Kidney (tissue), 14 donors: Measurements from ENCODE around the gene DAO. TPM values are rescaled to one million over a fixed set of nuclear protein-coding genes. Genes with fewer than 3 reads are reported as not detected.
A peak's percentile ranks its signal among the peaks of the same experiment; 100 is the strongest.

Experiments
- DNase-seq, 5 donors: peaks; one replicate each; pipeline ENCODE4 v3.0.0-alpha.2; 2013 to 2020
- FAIRE-seq: peaks from 2 replicates; lab custom pipeline; 2012; peaks lifted over from hg19 to GRCh38; lab: Jason Lieb, UNC
- H3K27ac ChIP-seq, 2 donors: one replicate each; pipeline ENCODE4 v1.7.0; 2013; ENCODE audit warnings: low read depth in 2 of 2, low read length in 2 of 2, inconsistent platforms in 1 of 2
- H3K27me3 ChIP-seq: one replicate; pipeline ENCODE4 v1.7.1; 2013; ENCODE audit warnings: low read length, inconsistent platforms; ENCODE audit not compliant: control insufficient read depth, insufficient read depth
- H3K36me3 ChIP-seq, 3 donors: one replicate each; pipeline versions ENCODE4 v1.7.0 to v1.7.1; 2013; ENCODE audit warnings: low read length in 3 of 3, control low read depth in 1 of 3, inconsistent platforms in 1 of 3; ENCODE audit not compliant: insufficient read depth in 3 of 3, control insufficient read depth in 2 of 3
- H3K4me1 ChIP-seq, 3 donors: one replicate each; pipeline versions ENCODE4 v1.7.0 to v1.7.1; 2013; ENCODE audit warnings: low read length in 3 of 3, inconsistent platforms in 1 of 3, low read depth in 1 of 3; ENCODE audit not compliant: control insufficient read depth in 2 of 3, insufficient read depth in 2 of 3
- H3K4me3 ChIP-seq, 3 donors: one replicate each; pipeline versions ENCODE4 v1.7.0 to v1.8.1; 2013; ENCODE audit warnings: low read length in 3 of 3, control low read depth in 1 of 3, inconsistent platforms in 1 of 3
- H3K9ac ChIP-seq, 3 donors: one replicate each; pipeline versions ENCODE4 v1.7.0 to v1.7.1; 2013; ENCODE audit warnings: low read length in 3 of 3, control low read depth in 1 of 3, inconsistent platforms in 1 of 3
- H3K9me3 ChIP-seq, 3 donors: one replicate each; pipeline versions ENCODE4 v1.7.0 to v1.7.1; 2013; ENCODE audit warnings: low read length in 3 of 3, control low read depth in 1 of 3, inconsistent platforms in 1 of 3; ENCODE audit not compliant: control insufficient read depth in 2 of 3, insufficient read depth in 1 of 3
- CTCF ChIP-seq: IDR thresholded peaks from 3 replicates; pipeline ENCODE4 v1.5.1; 2012; ENCODE audit warnings: mild to moderate bottlenecking, moderate library complexity, borderline replicate concordance; ENCODE audit not compliant: insufficient read depth; ENCODE audit errors: extremely low read depth
- intact Hi-C: fragments of 100-400 bp; cut with DNase I; formaldehyde crosslinking; loops from one replicate; pipeline ENCODE4 v1.11.1; 2022
- polyA plus RNA-seq: library from polyadenylated mRNA; stranded (reverse); fragments of 350-450 nt; fragmentation: Illumina TruSeq; extraction: RNeasy Lipid Tissue Mini Kit (QIAGEN cat#74804); gene quantifications from one replicate; pipeline ENCODE4 v1.2.3, GENCODE V29; 2014; ENCODE audit warnings: low read depth, low replicate concordance; ENCODE audit not compliant: insufficient read depth
- total RNA-seq: library from RNA; stranded (reverse); fragmentation: NEBNext Ultra II Directional; extraction: Animal tissue kit (Norgen Biotek cat#: 25700); gene quantifications from one replicate; pipeline ENCODE4 v1.2.1, GENCODE V29; 2021
- donor health status: control.
- donor health status: control.
- donor health status: control.
- donor health status: control.
- donor health status: control.
- donor health status: DM: yes; HTN: yes; CAD: no.
- donor health status: Normal renal cell carcinoma (clear cell type).

Gene DAO
- total and polyA plus RNA-seq, 2 donors from 2014 or later, result 0.41 to 50.4 TPM

DNA sequence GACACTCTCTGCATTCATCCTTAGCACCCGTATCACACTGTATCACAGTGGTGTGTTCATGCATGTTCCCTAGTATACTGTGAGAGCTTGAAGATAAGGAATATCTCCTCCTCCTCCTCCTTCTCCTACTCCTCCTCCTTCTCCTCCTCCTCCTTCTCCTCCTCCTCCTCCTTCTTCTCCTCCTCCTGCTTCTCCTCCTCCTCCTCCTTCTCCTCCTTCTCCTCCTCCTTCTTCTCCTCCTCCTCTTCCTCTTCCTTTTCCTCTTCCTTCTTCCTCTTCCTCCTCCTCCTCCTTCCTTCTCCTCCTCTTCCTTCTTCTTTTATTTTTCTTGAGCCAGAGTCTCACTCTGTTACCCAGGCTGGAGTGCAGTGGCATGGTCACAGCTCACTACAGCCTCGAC is 27.1 kb downstream of the DAO start:
- intact Hi-C loops, result no loop called here
- H3K27ac ChIP-seq, result no peak overlapping the region
- DNase-seq (no peak), FAIRE-seq (no peak)
- no peaks in the 10 kb centered on the region for H3K4me1 ChIP-seq
- H3K9ac ChIP-seq, result no peak overlapping the region
- no peaks in the 10 kb centered on the region for H3K9me3 ChIP-seq
- H3K4me3 ChIP-seq, result no peak overlapping the region
- no peaks in the 10 kb centered on the region for H3K36me3 ChIP-seq
- TF ChIP-seq CTCF, result no peak
- H3K27me3 ChIP-seq, result no peaks in the 10 kb centered on the region

DNA sequence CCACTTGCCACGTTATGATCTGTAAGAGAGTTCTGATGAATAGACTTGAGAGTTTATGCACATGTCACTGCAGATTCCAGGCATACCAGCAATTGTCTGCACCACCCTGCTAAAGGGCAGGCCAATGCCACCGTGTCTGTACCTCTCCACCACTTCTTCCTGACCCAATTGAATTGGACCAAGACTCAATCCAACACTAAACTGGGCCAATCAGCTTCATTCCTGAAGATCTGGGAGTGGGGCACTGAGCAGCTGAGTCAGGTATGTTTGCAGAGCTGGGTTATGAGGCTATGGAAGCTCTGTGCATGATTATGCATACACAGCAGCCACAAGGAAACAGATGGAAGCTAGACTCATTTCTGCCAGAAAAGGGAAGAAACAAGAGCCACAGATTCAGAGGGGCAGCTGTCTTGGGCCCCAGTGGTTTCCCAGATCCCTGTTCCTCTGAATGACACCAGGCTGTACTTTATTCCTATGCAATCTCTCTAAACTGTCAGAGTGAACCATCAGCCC is 28.0 kb downstream of the DAO start:
- Histone ChIP-seq H3K27me3 (no peaks in the 10 kb centered on the region), H3K4me3 (no peak overlapping the region), H3K27ac (no peak overlapping the region), H3K9ac (no peak overlapping the region), H3K4me1 (no peaks in the 10 kb centered on the region), H3K9me3 (no peaks in the 10 kb centered on the region), H3K36me3 (no peaks in the 10 kb centered on the region)
- no peak for TF ChIP-seq CTCF
- intact Hi-C loops, result no loop called here
- DNase-seq (peak in 1 of 5 donors; percentile 10), FAIRE-seq (no peak)

DNA sequence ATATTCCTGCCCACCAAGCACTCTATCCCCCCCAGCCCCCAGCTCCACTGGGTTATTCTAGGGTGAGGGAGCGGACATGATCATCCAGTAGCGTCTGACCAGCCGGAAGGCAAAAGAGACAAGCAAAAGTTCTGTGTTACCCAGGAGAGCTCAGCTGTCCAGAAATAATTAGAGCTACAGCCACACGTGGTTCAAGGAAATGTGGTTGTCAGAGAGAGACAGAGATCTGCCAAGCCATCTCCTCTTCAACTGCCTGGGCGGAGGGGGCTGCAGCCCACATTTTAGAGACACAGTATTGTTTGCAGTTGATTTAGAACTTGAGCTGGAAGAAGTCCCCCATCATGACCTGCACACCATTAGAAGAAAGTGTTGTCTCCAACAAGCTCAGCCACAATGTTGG is 30.4 kb downstream of the DAO start:
- Histone ChIP-seq H3K9me3 (no peaks in the 10 kb centered on the region), H3K27ac (no peak overlapping the region), H3K9ac (no peak overlapping the region), H3K4me3 (no peak overlapping the region), H3K36me3 (no peaks in the 10 kb centered on the region), H3K4me1 (peaks cover 0 to 2% (median 0%) of the 10 kb centered on the region in 3 donors), H3K27me3 (no peaks in the 10 kb centered on the region)
- no peak for TF ChIP-seq CTCF
- FAIRE-seq (no peak), DNase-seq (no peak)
- intact Hi-C loops, result no loop called here

DNA sequence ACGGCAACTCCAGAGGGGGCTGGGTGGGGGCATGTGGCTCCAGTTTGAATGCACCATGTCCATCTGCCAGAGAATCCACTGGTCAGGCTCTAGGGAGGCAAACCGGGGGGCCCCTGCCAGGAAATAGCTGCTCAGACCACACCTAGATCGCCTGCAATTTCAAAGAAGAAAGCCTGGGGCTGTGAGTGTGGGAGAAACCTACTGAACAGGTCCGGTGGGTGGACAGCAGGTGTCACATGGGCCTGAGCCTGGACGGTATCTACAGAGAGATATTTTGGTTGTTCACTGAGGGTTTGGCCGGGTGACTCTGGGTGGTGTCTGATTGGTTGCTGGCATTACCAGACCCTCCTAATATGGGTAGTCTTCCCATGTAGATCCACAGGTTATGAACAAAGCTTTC is 32.0 kb downstream of the DAO start:
- Histone ChIP-seq H3K9me3 (no peaks in the 10 kb centered on the region), H3K36me3 (no peaks in the 10 kb centered on the region), H3K27ac (no peak overlapping the region), H3K4me1 (peaks cover 0 to 2% (median 0%) of the 10 kb centered on the region in 3 donors), H3K4me3 (no peak overlapping the region), H3K9ac (no peak overlapping the region), H3K27me3 (no peaks in the 10 kb centered on the region)
- FAIRE-seq, result no peak
- no peak for TF ChIP-seq CTCF
- intact Hi-C loops, result no loop called here
- peak in 1 of 5 donors; percentile 21 for DNase-seq
